D721Med (cell line): ENCODE measurements around the gene CHIA.

Experiments used
- DNase-seq: peaks from one replicate; pipeline ENCODE4 v3.0.0; 2011; ENCODE audit warnings: low spot score; ENCODE audit not compliant: insufficient read length
- FAIRE-seq: peaks from 2 replicates; lab custom pipeline; 2011; peaks lifted over from hg19 to GRCh38; lab: Jason Lieb, UNC
- CTCF ChIP-seq: IDR thresholded peaks from 2 replicates; pipeline ENCODE4 v1.5.1; 2012; ENCODE audit warnings: mild to moderate bottlenecking, control low read depth; ENCODE audit not compliant: insufficient read depth; ENCODE audit errors: missing control alignments

CHIA gene

GRCh38 chr1:111290630-111291029, at the start of gene CHIA:
CHIA (plus strand) TSS chr1:111290851; CDS start chr1:111310468, 19,617 bp downstream.
- no peak for DNase-seq
- FAIRE-seq: no peak
- no peak for TF ChIP-seq CTCF

GRCh38 chr1:111241797-111242196, 48.9 kb upstream of the CHIA start:
- DNase-seq: no peak
- FAIRE-seq: no peak
- no peak for TF ChIP-seq CTCF

GRCh38 chr1:111242805-111243523, 47.7 kb upstream of the CHIA start:
- FAIRE-seq (no peak), DNase-seq (no peak)
- TF ChIP-seq CTCF: no peak

- FAIRE-seq (no peak), DNase-seq (no peak)
- TF ChIP-seq CTCF: no peak
These were observed 43.4 kb upstream of the CHIA start for GRCh38 chr1:111247125-111247838.

- no peak for DNase-seq
- no peak for FAIRE-seq
These were observed 40.7 kb upstream of the CHIA start for GRCh38 chr1:111249960-111250359.

GRCh38 chr1:111251570-111251969, 39.1 kb upstream of the CHIA start:
- FAIRE-seq (no peak), DNase-seq (no peak)
- no peak for TF ChIP-seq CTCF

More at GRCh38 chr1:111249960-111250359, 40.7 kb upstream of the CHIA start:
- TF ChIP-seq CTCF: no peak

- DNase-seq: no peak
- no peak for FAIRE-seq
These were observed 37.9 kb upstream of the CHIA start for GRCh38 chr1:111252786-111253185.

More at GRCh38 chr1:111252786-111253185, 37.9 kb upstream of the CHIA start:
- no peak for TF ChIP-seq CTCF
